ENCODE results near the gene GDF2. TPM values are rescaled to one million over a fixed set of nuclear protein-coding genes. Genes with fewer than 3 reads are reported as not detected.

GDF2 gene
- total and polyA plus RNA-seq, 2 experiments from 2014 or later, result not detected

DNA sequence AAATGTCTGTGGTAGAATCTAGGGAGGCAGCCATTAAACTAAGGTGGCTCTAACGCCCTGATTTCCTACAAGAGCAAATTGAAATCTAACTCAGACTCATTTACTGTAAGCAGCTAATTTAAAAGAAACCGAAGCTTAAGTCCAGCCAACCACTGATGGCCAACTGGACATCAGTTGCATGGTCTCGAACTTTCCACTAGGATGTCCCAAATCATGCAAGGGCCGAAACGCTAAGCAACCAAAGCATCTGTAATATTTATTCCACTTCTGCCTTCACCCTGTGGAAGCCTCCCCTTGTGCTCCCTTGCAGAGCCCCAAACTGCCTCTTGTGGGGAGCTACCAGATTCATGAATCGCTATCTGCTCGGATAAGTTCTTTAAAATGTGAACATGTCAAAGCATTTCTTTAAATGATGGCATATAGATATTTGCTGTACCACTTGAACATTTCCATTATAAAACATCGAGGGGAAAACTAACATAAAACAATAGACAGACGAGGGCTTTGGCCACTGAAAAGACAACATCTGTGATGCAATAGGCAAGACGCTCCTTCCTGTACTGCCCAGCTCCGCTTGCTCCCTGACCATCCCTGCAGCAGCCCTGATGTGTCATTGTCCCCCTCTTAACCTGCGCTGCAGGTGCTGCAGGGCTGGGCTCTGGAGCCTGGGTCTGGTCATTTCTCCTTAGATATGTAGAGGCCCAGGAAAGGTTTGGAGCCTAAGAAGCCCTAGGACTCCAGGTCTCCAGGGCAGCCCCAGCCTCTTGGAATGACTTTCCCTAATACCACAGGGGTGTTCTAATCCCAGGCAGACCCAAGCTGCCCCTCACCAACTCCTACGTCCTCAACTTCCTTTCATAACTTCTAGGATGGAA is 23.0 kb downstream of the GDF2 start:
- ATAC-seq, result no peak
- Mint-ChIP-seq H3K27ac (no peak overlapping the region), H3K36me3 (ENCODE audit: low read depth) (no peaks in the 10 kb centered on the region), H3K27me3 (ENCODE audit: insufficient read depth, low read depth, poor library complexity) (peaks cover 3% of the 10 kb centered on the region), H3K4me3 (no peak overlapping the region), H3K4me1 (peaks cover 24% of the 10 kb centered on the region), H3K9me3 (no peaks in the 10 kb centered on the region)
- H3K36me3 ChIP-seq (ENCODE audit: insufficient read depth), result no peaks in the 10 kb centered on the region
- peaks cover 7% of the 10 kb centered on the region; the same call in 1 of the 2 replicates for H3K4me1 ChIP-seq (ENCODE audit: insufficient read depth)
- TF ChIP-seq ZNF331 (CRISPR knock-in tag; IDR thresholded peaks at IDR 0.05; ENCODE audit: low read depth) (no peak), EZH2phosphoT487 (IDR thresholded peaks at IDR 0.05; ENCODE audit: unreplicated experiment) (no peak), NANOG (IDR thresholded peaks at IDR 0.05; ENCODE audit: borderline replicate concordance) (no peak), ZNF114 (CRISPR knock-in tag; IDR thresholded peaks at IDR 0.05) (no peak), STAT1 (IDR thresholded peaks at IDR 0.05; ENCODE audit: unreplicated experiment) (no peak), EZH2 (IDR thresholded peaks at IDR 0.05; ENCODE audit: low read depth, unreplicated experiment) (no peak), JUNB (IDR thresholded peaks at IDR 0.05; ENCODE audit: unreplicated experiment) (no peak), POLR2AphosphoS5 (IDR thresholded peaks at IDR 0.05; ENCODE audit: low read depth) (no peak)
- TF ChIP-seq, protein P1, sequence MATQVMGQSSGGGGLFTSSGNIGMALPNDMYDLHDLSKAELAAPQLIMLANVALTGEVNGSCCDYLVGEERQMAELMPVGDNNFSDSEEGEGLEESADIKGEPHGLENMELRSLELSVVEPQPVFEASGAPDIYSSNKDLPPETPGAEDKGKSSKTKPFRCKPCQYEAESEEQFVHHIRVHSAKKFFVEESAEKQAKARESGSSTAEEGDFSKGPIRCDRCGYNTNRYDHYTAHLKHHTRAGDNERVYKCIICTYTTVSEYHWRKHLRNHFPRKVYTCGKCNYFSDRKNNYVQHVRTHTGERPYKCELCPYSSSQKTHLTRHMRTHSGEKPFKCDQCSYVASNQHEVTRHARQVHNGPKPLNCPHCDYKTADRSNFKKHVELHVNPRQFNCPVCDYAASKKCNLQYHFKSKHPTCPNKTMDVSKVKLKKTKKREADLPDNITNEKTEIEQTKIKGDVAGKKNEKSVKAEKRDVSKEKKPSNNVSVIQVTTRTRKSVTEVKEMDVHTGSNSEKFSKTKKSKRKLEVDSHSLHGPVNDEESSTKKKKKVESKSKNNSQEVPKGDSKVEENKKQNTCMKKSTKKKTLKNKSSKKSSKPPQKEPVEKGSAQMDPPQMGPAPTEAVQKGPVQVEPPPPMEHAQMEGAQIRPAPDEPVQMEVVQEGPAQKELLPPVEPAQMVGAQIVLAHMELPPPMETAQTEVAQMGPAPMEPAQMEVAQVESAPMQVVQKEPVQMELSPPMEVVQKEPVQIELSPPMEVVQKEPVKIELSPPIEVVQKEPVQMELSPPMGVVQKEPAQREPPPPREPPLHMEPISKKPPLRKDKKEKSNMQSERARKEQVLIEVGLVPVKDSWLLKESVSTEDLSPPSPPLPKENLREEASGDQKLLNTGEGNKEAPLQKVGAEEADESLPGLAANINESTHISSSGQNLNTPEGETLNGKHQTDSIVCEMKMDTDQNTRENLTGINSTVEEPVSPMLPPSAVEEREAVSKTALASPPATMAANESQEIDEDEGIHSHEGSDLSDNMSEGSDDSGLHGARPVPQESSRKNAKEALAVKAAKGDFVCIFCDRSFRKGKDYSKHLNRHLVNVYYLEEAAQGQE (IDR thresholded peaks at IDR 0.05; ENCODE audit: unreplicated experiment), result no peak
- TF ChIP-seq, protein P2, sequence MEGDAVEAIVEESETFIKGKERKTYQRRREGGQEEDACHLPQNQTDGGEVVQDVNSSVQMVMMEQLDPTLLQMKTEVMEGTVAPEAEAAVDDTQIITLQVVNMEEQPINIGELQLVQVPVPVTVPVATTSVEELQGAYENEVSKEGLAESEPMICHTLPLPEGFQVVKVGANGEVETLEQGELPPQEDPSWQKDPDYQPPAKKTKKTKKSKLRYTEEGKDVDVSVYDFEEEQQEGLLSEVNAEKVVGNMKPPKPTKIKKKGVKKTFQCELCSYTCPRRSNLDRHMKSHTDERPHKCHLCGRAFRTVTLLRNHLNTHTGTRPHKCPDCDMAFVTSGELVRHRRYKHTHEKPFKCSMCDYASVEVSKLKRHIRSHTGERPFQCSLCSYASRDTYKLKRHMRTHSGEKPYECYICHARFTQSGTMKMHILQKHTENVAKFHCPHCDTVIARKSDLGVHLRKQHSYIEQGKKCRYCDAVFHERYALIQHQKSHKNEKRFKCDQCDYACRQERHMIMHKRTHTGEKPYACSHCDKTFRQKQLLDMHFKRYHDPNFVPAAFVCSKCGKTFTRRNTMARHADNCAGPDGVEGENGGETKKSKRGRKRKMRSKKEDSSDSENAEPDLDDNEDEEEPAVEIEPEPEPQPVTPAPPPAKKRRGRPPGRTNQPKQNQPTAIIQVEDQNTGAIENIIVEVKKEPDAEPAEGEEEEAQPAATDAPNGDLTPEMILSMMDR (conservative IDR thresholded peaks at IDR 0.05; ENCODE audit: low read depth in 2 of 2), result no peak
- TF ChIP-seq, protein P3, sequence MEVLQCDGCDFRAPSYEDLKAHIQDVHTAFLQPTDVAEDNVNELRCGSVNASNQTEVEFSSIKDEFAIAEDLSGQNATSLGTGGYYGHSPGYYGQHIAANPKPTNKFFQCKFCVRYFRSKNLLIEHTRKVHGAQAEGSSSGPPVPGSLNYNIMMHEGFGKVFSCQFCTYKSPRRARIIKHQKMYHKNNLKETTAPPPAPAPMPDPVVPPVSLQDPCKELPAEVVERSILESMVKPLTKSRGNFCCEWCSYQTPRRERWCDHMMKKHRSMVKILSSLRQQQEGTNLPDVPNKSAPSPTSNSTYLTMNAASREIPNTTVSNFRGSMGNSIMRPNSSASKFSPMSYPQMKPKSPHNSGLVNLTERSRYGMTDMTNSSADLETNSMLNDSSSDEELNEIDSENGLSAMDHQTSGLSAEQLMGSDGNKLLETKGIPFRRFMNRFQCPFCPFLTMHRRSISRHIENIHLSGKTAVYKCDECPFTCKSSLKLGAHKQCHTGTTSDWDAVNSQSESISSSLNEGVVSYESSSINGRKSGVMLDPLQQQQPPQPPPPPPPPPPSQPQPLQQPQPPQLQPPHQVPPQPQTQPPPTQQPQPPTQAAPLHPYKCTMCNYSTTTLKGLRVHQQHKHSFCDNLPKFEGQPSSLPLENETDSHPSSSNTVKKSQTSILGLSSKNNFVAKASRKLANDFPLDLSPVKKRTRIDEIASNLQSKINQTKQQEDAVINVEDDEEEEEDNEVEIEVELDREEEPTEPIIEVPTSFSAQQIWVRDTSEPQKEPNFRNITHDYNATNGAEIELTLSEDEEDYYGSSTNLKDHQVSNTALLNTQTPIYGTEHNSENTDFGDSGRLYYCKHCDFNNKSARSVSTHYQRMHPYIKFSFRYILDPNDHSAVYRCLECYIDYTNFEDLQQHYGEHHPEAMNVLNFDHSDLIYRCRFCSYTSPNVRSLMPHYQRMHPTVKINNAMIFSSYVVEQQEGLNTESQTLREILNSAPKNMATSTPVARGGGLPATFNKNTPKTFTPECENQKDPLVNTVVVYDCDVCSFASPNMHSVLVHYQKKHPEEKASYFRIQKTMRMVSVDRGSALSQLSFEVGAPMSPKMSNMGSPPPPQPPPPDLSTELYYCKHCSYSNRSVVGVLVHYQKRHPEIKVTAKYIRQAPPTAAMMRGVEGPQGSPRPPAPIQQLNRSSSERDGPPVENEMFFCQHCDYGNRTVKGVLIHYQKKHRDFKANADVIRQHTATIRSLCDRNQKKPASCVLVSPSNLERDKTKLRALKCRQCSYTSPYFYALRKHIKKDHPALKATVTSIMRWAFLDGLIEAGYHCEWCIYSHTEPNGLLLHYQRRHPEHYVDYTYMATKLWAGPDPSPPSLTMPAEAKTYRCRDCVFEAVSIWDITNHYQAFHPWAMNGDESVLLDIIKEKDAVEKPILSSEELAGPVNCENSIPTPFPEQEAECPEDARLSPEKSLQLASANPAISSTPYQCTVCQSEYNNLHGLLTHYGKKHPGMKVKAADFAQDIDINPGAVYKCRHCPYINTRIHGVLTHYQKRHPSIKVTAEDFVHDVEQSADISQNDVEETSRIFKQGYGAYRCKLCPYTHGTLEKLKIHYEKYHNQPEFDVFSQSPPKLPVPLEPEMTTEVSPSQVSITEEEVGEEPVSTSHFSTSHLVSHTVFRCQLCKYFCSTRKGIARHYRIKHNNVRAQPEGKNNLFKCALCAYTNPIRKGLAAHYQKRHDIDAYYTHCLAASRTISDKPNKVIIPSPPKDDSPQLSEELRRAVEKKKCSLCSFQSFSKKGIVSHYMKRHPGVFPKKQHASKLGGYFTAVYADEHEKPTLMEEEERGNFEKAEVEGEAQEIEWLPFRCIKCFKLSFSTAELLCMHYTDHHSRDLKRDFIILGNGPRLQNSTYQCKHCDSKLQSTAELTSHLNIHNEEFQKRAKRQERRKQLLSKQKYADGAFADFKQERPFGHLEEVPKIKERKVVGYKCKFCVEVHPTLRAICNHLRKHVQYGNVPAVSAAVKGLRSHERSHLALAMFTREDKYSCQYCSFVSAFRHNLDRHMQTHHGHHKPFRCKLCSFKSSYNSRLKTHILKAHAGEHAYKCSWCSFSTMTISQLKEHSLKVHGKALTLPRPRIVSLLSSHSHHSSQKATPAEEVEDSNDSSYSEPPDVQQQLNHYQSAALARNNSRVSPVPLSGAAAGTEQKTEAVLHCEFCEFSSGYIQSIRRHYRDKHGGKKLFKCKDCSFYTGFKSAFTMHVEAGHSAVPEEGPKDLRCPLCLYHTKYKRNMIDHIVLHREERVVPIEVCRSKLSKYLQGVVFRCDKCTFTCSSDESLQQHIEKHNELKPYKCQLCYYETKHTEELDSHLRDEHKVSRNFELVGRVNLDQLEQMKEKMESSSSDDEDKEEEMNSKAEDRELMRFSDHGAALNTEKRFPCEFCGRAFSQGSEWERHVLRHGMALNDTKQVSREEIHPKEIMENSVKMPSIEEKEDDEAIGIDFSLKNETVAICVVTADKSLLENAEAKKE (CRISPR knock-in tag; IDR thresholded peaks at IDR 0.05), result no peak
- H3K27me3 ChIP-seq (ENCODE audit: insufficient read depth), result no peaks in the 10 kb centered on the region
- H3K4me2 ChIP-seq, result no peak overlapping the region
- H3K4me3 ChIP-seq, result no peak overlapping the region
- no peaks in the 10 kb centered on the region; the same call in 1 of the 2 replicates for H3K9me2 ChIP-seq (ENCODE audit: insufficient read depth)
- no peaks in the 10 kb centered on the region for H4K20me1 ChIP-seq (replicated peaks; ENCODE audit: insufficient read depth)
- no peaks in the 10 kb centered on the region for H3F3A ChIP-seq (replicated peaks; ENCODE audit: low read depth)
- H3K79me2 ChIP-seq (replicated peaks; ENCODE audit: insufficient read depth), result no peaks in the 10 kb centered on the region
- DNase-seq (ENCODE audit: low spot score), result no peak
- no peak overlapping the region for H3K27ac ChIP-seq (ENCODE audit: low read depth)
- H2AFZ ChIP-seq, result peak overlapping the region; percentile 49; the same call in 1 of the 2 replicates

Data from GM23338 (cell line).